Trophoblast cell (in vitro differentiated cells and primary cell): ENCODE measurements around the gene UBAP1L.

Experiments used
- DNase-seq, 2 donors: peaks; one replicate each; pipeline ENCODE4 v3.0.0-alpha.2; 2016
- H2AFZ ChIP-seq: 2 replicates; pipeline ENCODE4 v1.6.1; 2013; ENCODE audit warnings: low read length, moderate library complexity, mild to moderate bottlenecking; ENCODE audit not compliant: insufficient read depth, poor library complexity
- H2AK5ac ChIP-seq: 2 replicates; pipeline ENCODE4 v1.6.1; 2013; ENCODE audit warnings: mild to moderate bottlenecking, low read length
- H2BK120ac ChIP-seq: 2 replicates; pipeline ENCODE4 v1.6.1; 2013; ENCODE audit warnings: low read length, mild to moderate bottlenecking, moderate library complexity; ENCODE audit not compliant: insufficient read depth, poor library complexity
- H2BK12ac ChIP-seq: 2 replicates; pipeline ENCODE4 v1.6.1; 2013; ENCODE audit warnings: mild to moderate bottlenecking, low read length, moderate library complexity
- H2BK5ac ChIP-seq: 2 replicates; pipeline ENCODE4 v1.6.1; 2013; ENCODE audit warnings: low read length, low read depth, moderate library complexity, mild to moderate bottlenecking; ENCODE audit not compliant: poor library complexity
- H3K14ac ChIP-seq: 2 replicates; pipeline ENCODE4 v1.6.1; 2013; ENCODE audit warnings: mild to moderate bottlenecking, low read length
- H3K18ac ChIP-seq: 2 replicates; pipeline ENCODE4 v1.6.1; 2013; ENCODE audit warnings: mild to moderate bottlenecking, low read length
- H3K23ac ChIP-seq: 2 replicates; pipeline ENCODE4 v1.6.1; 2013; ENCODE audit warnings: low read length
- H3K27ac ChIP-seq: 2 replicates; pipeline ENCODE4 v1.5.1; 2013; ENCODE audit warnings: low read depth, mild to moderate bottlenecking, inconsistent platforms, low read length, moderate library complexity
- H3K27me3 ChIP-seq: 2 replicates; pipeline ENCODE4 v1.6.1; 2013; ENCODE audit warnings: inconsistent platforms, mild to moderate bottlenecking, low read length, moderate library complexity; ENCODE audit not compliant: insufficient read depth
- H3K36me3 ChIP-seq, 2 experiments: 1 replicate in 1 of 2; 2 replicates in 1 of 2; pipeline ENCODE4 v1.6.1; 2013; ENCODE audit warnings: low read length in 2 of 2, mild to moderate bottlenecking in 2 of 2, moderate library complexity in 1 of 2; ENCODE audit not compliant: insufficient read depth in 2 of 2, control insufficient read depth in 1 of 2
- H3K4ac ChIP-seq: 2 replicates; pipeline ENCODE4 v1.6.1; 2013; ENCODE audit warnings: low read depth, mild to moderate bottlenecking, low read length, moderate library complexity
- H3K4me1 ChIP-seq, 2 experiments: 1 replicate in 1 of 2; 2 replicates in 1 of 2; pipeline ENCODE4 v1.6.1; 2013; ENCODE audit warnings: low read length in 2 of 2, mild to moderate bottlenecking in 2 of 2, moderate library complexity in 1 of 2; ENCODE audit not compliant: insufficient read depth in 2 of 2, control insufficient read depth in 1 of 2
- H3K4me2 ChIP-seq: 2 replicates; pipeline ENCODE4 v1.6.1; 2013; ENCODE audit warnings: inconsistent platforms, mild to moderate bottlenecking, low read length, moderate library complexity
- H3K4me3 ChIP-seq: 2 replicates; pipeline ENCODE4 v1.5.1; 2013; ENCODE audit warnings: mild to moderate bottlenecking, low read depth, low read length, inconsistent platforms
- H3K79me1 ChIP-seq: one replicate; pipeline ENCODE4 v1.6.1; 2013; ENCODE audit warnings: low read length
- H3K79me2 ChIP-seq: 2 replicates; pipeline ENCODE4 v1.6.1; 2013; ENCODE audit warnings: low read length, mild to moderate bottlenecking; ENCODE audit not compliant: control insufficient read depth, insufficient read depth, poor library complexity
- H3K9ac ChIP-seq: 2 replicates; pipeline ENCODE4 v1.6.1; 2013; ENCODE audit warnings: mild to moderate bottlenecking, low read length
- H3K9me3 ChIP-seq: 2 replicates; pipeline ENCODE4 v1.6.1; 2013; ENCODE audit warnings: low read depth, mild to moderate bottlenecking, control low read depth, inconsistent platforms, low read length; ENCODE audit not compliant: insufficient read depth
- H4K12ac ChIP-seq: 2 replicates; pipeline ENCODE4 v1.6.1; 2013; ENCODE audit warnings: low read depth, mild to moderate bottlenecking, low read length, moderate library complexity
- H4K8ac ChIP-seq: 2 replicates; pipeline ENCODE4 v1.6.1; 2013; ENCODE audit warnings: low read depth, mild to moderate bottlenecking, low read length, moderate library complexity
- H4K91ac ChIP-seq: one replicate; pipeline ENCODE4 v1.6.1; 2013; ENCODE audit warnings: low read depth, mild to moderate bottlenecking, low read length, moderate library complexity
- WGBS: extraction: QIAGEN DNeasy Blood & Tissue Kit; methylation state at CpG from one replicate; pipeline ENCODE4 v1.1.7; 2013; ENCODE audit warnings: missing lambda C conversion rate; ENCODE audit not compliant: insufficient read length, insufficient coverage; ENCODE audit errors: extremely low coverage; 5-methylcytosine and 5-hydroxymethylcytosine counted together

Gene UBAP1L

DNA sequence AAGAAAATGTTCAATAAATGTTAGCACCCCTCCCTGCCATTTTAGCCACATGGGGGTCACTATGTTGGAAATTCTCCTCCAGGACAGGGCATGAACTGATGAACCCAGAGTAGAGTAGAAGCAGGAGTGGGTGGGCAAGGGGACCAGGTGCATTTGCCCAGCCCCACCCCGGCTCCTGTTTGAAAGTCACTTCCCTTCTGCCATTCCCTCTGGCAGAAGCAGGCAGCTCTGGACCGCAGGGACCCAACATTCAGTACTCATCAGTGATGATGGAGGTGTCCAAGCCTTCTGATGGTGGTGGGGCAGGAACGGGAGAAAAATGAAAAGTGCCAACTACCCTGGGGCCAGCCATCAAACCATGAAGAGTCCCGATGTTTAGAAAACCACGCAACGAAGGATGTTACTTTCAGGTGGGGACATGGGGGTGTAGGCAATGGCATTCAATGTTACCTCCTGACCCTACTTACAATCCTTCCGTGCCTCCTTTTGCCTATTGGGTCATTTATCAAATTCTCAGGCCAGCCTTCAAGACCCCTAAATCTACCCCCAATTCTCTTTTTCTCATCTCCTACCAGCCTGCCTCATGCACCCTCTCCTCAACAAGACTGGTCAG lies 17.2 kb downstream of the UBAP1L start:
- Histone ChIP-seq H2BK5ac (no peak overlapping the region), H3K27me3 (peaks cover 4% of the 10 kb centered on the region), H3K4ac (no peak overlapping the region), H3K9me3 (no peaks in the 10 kb centered on the region), H2AK5ac (no peak overlapping the region), H3K14ac (no peak overlapping the region), H3K4me2 (no peak overlapping the region), H4K91ac (no peak overlapping the region), H3K4me1 (peaks cover 3 to 5% of the 10 kb centered on the region in 2 experiments), H3K18ac (no peak overlapping the region), H2BK120ac (no peak overlapping the region), H4K12ac (no peak overlapping the region), H3K23ac (no peak overlapping the region), H2AFZ (no peak overlapping the region), H2BK12ac (no peak overlapping the region), H4K8ac (no peak overlapping the region), H3K36me3 (peaks cover 12 to 14% of the 10 kb centered on the region in 2 experiments), H3K4me3 (no peak overlapping the region), H3K9ac (no peak overlapping the region), H3K27ac (no peak overlapping the region), H3K79me2 (no peaks in the 10 kb centered on the region), H3K79me1 (no peaks in the 10 kb centered on the region)
- no peak for DNase-seq
- no CpG with 5 or more reads among the region's 7 CpGs for WGBS

DNA sequence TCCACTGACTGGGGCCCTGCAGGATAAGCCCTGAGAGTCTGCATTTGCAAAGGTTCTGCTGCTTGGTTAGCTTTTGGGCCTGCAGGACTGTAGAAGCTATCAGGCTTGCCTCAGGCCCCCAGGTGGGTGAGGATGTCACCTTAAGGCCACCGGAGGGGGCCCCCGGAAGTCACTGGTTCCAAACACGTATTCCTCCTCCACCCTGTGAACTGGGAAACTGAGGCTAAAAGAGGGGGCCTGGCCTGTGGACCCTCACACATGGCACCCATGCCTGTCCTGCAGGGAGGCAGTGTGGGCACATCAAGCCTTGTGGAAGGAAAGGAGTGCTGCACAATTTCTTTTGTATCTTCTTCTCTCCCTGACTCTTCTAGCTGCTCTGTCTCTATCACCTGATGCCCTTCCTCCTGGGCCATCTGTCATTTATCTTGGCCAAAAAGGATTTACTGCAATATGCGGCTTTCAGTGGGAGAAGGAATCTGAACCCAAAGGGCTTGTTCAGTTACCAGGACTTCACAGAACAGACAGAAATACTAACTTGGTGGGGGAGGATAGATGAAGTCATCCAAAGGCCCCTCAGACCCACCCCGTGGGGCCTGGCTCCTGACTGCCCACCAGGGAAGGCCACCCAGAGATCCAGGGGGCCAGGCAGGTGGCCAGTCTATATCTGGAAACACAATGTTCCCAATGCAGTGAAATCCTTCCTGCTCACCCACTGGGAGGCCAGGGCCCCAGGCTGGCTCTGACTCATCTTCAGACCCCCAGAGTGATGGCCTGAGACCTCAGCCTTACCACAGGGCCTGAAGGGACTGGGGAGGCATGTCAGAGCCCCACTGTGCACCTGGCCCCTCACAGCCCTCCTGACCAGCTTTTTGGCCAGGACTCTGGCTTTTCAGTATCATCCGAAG lies 18.3 kb downstream of the UBAP1L start:
- H4K12ac ChIP-seq: no peak overlapping the region
- WGBS: no CpG with 5 or more reads among the region's 6 CpGs

DNA sequence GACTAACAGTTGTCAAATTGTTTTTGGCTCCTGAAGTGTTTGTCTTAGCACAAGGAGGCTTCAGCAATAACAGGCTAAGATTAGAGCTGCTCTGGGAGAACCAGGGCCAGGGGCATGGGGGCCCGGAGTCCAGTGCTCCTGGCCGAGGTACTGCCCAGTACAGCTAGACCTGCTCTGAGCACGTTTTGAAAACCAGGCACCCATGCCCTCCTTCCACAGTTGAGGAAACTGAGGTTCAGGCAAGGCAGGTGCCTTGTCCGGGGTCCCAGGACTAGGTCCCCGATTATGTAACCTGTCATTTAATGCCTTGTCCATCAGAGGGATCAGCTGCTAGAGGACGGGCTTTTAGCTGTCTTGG lies 19.3 kb downstream of the UBAP1L start:
- no peak overlapping the region for H4K8ac ChIP-seq
- no peak overlapping the region for H3K4ac ChIP-seq
- no peak for DNase-seq
- no peak overlapping the region for H4K91ac ChIP-seq
- no peak overlapping the region for H3K4me3 ChIP-seq
- no peaks in the 10 kb centered on the region for H3K79me1 ChIP-seq
- H2AFZ ChIP-seq: no peak overlapping the region
- no peak overlapping the region for H3K9ac ChIP-seq
- no peaks in the 10 kb centered on the region for H3K79me2 ChIP-seq
- H3K27ac ChIP-seq: no peak overlapping the region
- H3K4me2 ChIP-seq: no peak overlapping the region
- no peak overlapping the region for H3K23ac ChIP-seq
- H3K4me1 ChIP-seq: no peaks in the 10 kb centered on the region
- H4K12ac ChIP-seq: no peak overlapping the region
- H2BK120ac ChIP-seq: no peak overlapping the region
- no peak overlapping the region for H3K18ac ChIP-seq
- H3K36me3 ChIP-seq: peaks cover 12 to 14% of the 10 kb centered on the region in 2 experiments
- no peak overlapping the region for H2AK5ac ChIP-seq
- H3K27me3 ChIP-seq: no peaks in the 10 kb centered on the region
- no peak overlapping the region for H2BK12ac ChIP-seq
- H2BK5ac ChIP-seq: no peak overlapping the region
- no CpG with 5 or more reads among the region's 6 CpGs for WGBS
- H3K9me3 ChIP-seq: no peaks in the 10 kb centered on the region
- no peak overlapping the region for H3K14ac ChIP-seq

More for the DNA sequence above, 18.3 kb downstream of the UBAP1L start:
- Histone ChIP-seq H3K79me1 (no peaks in the 10 kb centered on the region), H2BK120ac (no peak overlapping the region), H4K91ac (no peak overlapping the region), H2BK12ac (no peak overlapping the region), H3K4me3 (no peak overlapping the region), H3K36me3 (peaks cover 12 to 14% of the 10 kb centered on the region in 2 experiments), H3K27me3 (no peaks in the 10 kb centered on the region), H3K27ac (no peak overlapping the region), H3K9me3 (no peaks in the 10 kb centered on the region), H3K79me2 (no peaks in the 10 kb centered on the region), H3K4me2 (no peak overlapping the region), H3K18ac (no peak overlapping the region), H3K9ac (no peak overlapping the region), H3K4ac (no peak overlapping the region), H3K4me1 (peaks cover under 1 to 1% of the 10 kb centered on the region in 2 experiments), H4K8ac (no peak overlapping the region), H2AK5ac (no peak overlapping the region), H3K14ac (no peak overlapping the region), H3K23ac (no peak overlapping the region), H2AFZ (no peak overlapping the region), H2BK5ac (no peak overlapping the region)
- no peak for DNase-seq

GRCh38 chr15:65095011-65095746 lies 19.8 kb downstream of the UBAP1L start:
- H2AK5ac ChIP-seq: no peak overlapping the region
- no peak overlapping the region for H4K91ac ChIP-seq
- no peak overlapping the region for H2BK5ac ChIP-seq
- H3K14ac ChIP-seq: no peak overlapping the region
- no peak for DNase-seq
- no peaks in the 10 kb centered on the region for H3K9me3 ChIP-seq
- no peak overlapping the region for H2AFZ ChIP-seq
- H2BK12ac ChIP-seq: no peak overlapping the region
- WGBS: no CpG with 5 or more reads among the region's 5 CpGs
- no peak overlapping the region for H2BK120ac ChIP-seq
- no peaks in the 10 kb centered on the region for H3K27me3 ChIP-seq
- no peak overlapping the region for H3K9ac ChIP-seq
- H3K4me3 ChIP-seq: no peak overlapping the region
- no peak overlapping the region for H3K23ac ChIP-seq
- no peaks in the 10 kb centered on the region for H3K79me1 ChIP-seq
- H3K36me3 ChIP-seq: peaks cover 10 to 14% of the 10 kb centered on the region in 2 experiments
- no peak overlapping the region for H4K8ac ChIP-seq
- H3K4me2 ChIP-seq: no peak overlapping the region
- H3K18ac ChIP-seq: no peak overlapping the region
- no peak overlapping the region for H4K12ac ChIP-seq
- no peaks in the 10 kb centered on the region for H3K79me2 ChIP-seq
- H3K4me1 ChIP-seq: no peaks in the 10 kb centered on the region
- no peak overlapping the region for H3K4ac ChIP-seq
- H3K27ac ChIP-seq: no peak overlapping the region
